Neuronal stem cell (in vitro differentiated cells): ENCODE measurements around the gene KRT31.

Experiments used
- DNase-seq: peaks from one replicate; pipeline ENCODE4 v3.0.0-alpha.2; 2013; ENCODE audit warnings: low spot score
- H2AFZ ChIP-seq: one replicate; pipeline ENCODE4 v1.6.1; 2013; ENCODE audit warnings: mild to moderate bottlenecking, low read length, inconsistent platforms
- H2AK5ac ChIP-seq: 2 replicates; pipeline ENCODE4 v1.6.1; 2013; ENCODE audit warnings: low read depth, mild to moderate bottlenecking, inconsistent platforms, low read length, moderate library complexity, mixed read lengths
- H2BK120ac ChIP-seq: 2 replicates; pipeline ENCODE4 v1.6.1; 2013; ENCODE audit warnings: low read depth, mild to moderate bottlenecking, inconsistent platforms, low read length, moderate library complexity, mixed read lengths
- H2BK12ac ChIP-seq: one replicate; pipeline ENCODE4 v1.6.1; 2013; ENCODE audit warnings: low read length, inconsistent platforms
- H2BK15ac ChIP-seq: 2 replicates; pipeline ENCODE4 v1.6.1; 2013; ENCODE audit warnings: mild to moderate bottlenecking, low read length, inconsistent platforms, mixed read lengths
- H2BK5ac ChIP-seq: one replicate; pipeline ENCODE4 v1.6.1; 2013; ENCODE audit warnings: inconsistent platforms, mild to moderate bottlenecking, low read length, moderate library complexity
- H3K14ac ChIP-seq: one replicate; pipeline ENCODE4 v1.6.1; 2013; ENCODE audit warnings: low read length, inconsistent platforms
- H3K18ac ChIP-seq: 2 replicates; pipeline ENCODE4 v1.6.1; 2013; ENCODE audit warnings: low read length, inconsistent platforms
- H3K23ac ChIP-seq: 2 replicates; pipeline ENCODE4 v1.6.1; 2013; ENCODE audit warnings: low read depth, mild to moderate bottlenecking, mixed read lengths, low read length, inconsistent platforms; ENCODE audit not compliant: poor library complexity
- H3K27ac ChIP-seq: replicated peaks from 3 replicates; pipeline ENCODE4 v1.5.1; 2013; ENCODE audit warnings: low read length, inconsistent platforms
- H3K27me3 ChIP-seq, 3 experiments: 2 replicates each; pipeline ENCODE4 v1.6.1; 2013; ENCODE audit warnings: low read length in 3 of 3, mild to moderate bottlenecking in 2 of 3, inconsistent platforms in 1 of 3, low read depth in 1 of 3, mixed read lengths in 1 of 3, moderate library complexity in 1 of 3; ENCODE audit not compliant: control insufficient read depth in 3 of 3, insufficient read depth in 3 of 3
- H3K36me3 ChIP-seq, 2 donors: replicated peaks in 1 of 2; 2 replicates each; pipeline ENCODE4 v1.6.1; 2013; ENCODE audit warnings: low read length in 2 of 2; ENCODE audit not compliant: control insufficient read depth in 2 of 2, insufficient read depth in 2 of 2
- H3K4ac ChIP-seq: 2 replicates; pipeline ENCODE4 v1.6.1; 2013; ENCODE audit warnings: inconsistent platforms, mild to moderate bottlenecking, low read length, moderate library complexity
- H3K4me1 ChIP-seq, 2 donors: 1 replicate in 1 of 2; 2 replicates in 1 of 2; pipeline ENCODE4 v1.6.1; 2013; ENCODE audit warnings: low read length in 2 of 2, low read depth in 1 of 2; ENCODE audit not compliant: control insufficient read depth in 2 of 2, insufficient read depth in 1 of 2
- H3K4me2 ChIP-seq: one replicate; pipeline ENCODE4 v1.6.1; 2013; ENCODE audit warnings: mild to moderate bottlenecking, low read length, inconsistent platforms; ENCODE audit not compliant: insufficient read depth, poor library complexity, severe bottlenecking
- H3K4me3 ChIP-seq, 2 donors: 2 replicates each; pipeline ENCODE4 v1.5.1; 2013; ENCODE audit warnings: low read length in 2 of 2, mild to moderate bottlenecking in 2 of 2, inconsistent platforms in 1 of 2, moderate library complexity in 1 of 2
- H3K79me1 ChIP-seq: one replicate; pipeline ENCODE4 v1.6.1; 2013; ENCODE audit warnings: low read depth, mild to moderate bottlenecking, inconsistent platforms, low read length, moderate library complexity
- H3K9ac ChIP-seq: one replicate; pipeline ENCODE4 v1.6.1; 2013; ENCODE audit warnings: mild to moderate bottlenecking, low read depth, low read length, inconsistent platforms; ENCODE audit not compliant: poor library complexity
- H3K9me3 ChIP-seq, 2 donors: replicated peaks in 1 of 2; 2 replicates each; pipeline versions ENCODE3 to v1.6.1; 2013; ENCODE audit warnings: low read length in 2 of 2, mild to moderate bottlenecking in 2 of 2, inconsistent platforms in 1 of 2, low read depth in 1 of 2, mixed read lengths in 1 of 2, moderate library complexity in 1 of 2; ENCODE audit not compliant: control insufficient read depth in 2 of 2, insufficient read depth in 1 of 2
- H4K8ac ChIP-seq: one replicate; pipeline ENCODE4 v1.6.1; 2013; ENCODE audit warnings: low read depth, mild to moderate bottlenecking, inconsistent platforms, low read length, moderate library complexity
- H4K91ac ChIP-seq: one replicate; pipeline ENCODE4 v1.6.1; 2013; ENCODE audit warnings: low read length, low read depth, mild to moderate bottlenecking, inconsistent platforms; ENCODE audit not compliant: poor library complexity
- WGBS, 2 donors: extraction: QIAGEN DNeasy Blood & Tissue Kit; methylation state at CpG; one replicate each; pipeline ENCODE4 v1.1.7; 2013; ENCODE audit warnings: missing lambda C conversion rate in 2 of 2, mixed read lengths in 1 of 2; ENCODE audit not compliant: insufficient read length in 2 of 2, insufficient replicate concordance in 1 of 2; ENCODE audit errors: extremely low coverage in 2 of 2; 5-methylcytosine and 5-hydroxymethylcytosine counted together

The KRT31 gene

GRCh38 chr17:41419716-41420115 is 22.3 kb upstream of the KRT31 start:
- H3K4me3 ChIP-seq = no peak overlapping the region
- H3K23ac ChIP-seq = no peak overlapping the region
- no CpG with 5 or more reads among the region's 4 CpGs for WGBS, 2 donors
- H2AK5ac ChIP-seq = no peak overlapping the region
- H3K9ac ChIP-seq = no peak overlapping the region
- DNase-seq = no peak
- H2BK12ac ChIP-seq = no peak overlapping the region
- no peaks in the 10 kb centered on the region for H3K4me1 ChIP-seq
- H4K91ac ChIP-seq = no peak overlapping the region
- no peak overlapping the region for H2AFZ ChIP-seq
- no peak overlapping the region for H3K27ac ChIP-seq
- H3K36me3 ChIP-seq = no peaks in the 10 kb centered on the region
- H2BK15ac ChIP-seq = no peak overlapping the region
- H3K79me1 ChIP-seq = no peaks in the 10 kb centered on the region
- H3K4ac ChIP-seq = no peak overlapping the region
- no peak overlapping the region for H4K8ac ChIP-seq
- H2BK120ac ChIP-seq = no peak overlapping the region
- no peak overlapping the region for H3K14ac ChIP-seq
- peaks cover 0 to 5% (median 0%) of the 10 kb centered on the region in 3 experiments for H3K27me3 ChIP-seq
- H3K4me2 ChIP-seq = no peak overlapping the region
- no peak overlapping the region for H3K18ac ChIP-seq
- no peaks in the 10 kb centered on the region for H3K9me3 ChIP-seq
- H2BK5ac ChIP-seq = no peak overlapping the region

GRCh38 chr17:41418116-41418860 is 20.9 kb upstream of the KRT31 start:
- H3K9me3 ChIP-seq = no peaks in the 10 kb centered on the region
- peaks cover 0 to 3% of the 10 kb centered on the region in 2 donors for H3K4me1 ChIP-seq
- H3K4ac ChIP-seq = no peak overlapping the region
- H4K8ac ChIP-seq = peak overlapping the region; percentile 74
- no peak overlapping the region for H2AFZ ChIP-seq
- no CpG with 5 or more reads among the region's 7 CpGs for WGBS, 2 donors
- no peak overlapping the region for H3K4me3 ChIP-seq
- H3K23ac ChIP-seq = no peak overlapping the region
- no peak overlapping the region for H3K14ac ChIP-seq
- H4K91ac ChIP-seq = no peak overlapping the region
- H3K27me3 ChIP-seq = peaks cover 0 to 5% (median 0%) of the 10 kb centered on the region in 3 experiments
- no peak overlapping the region for H3K27ac ChIP-seq
- H3K18ac ChIP-seq = no peak overlapping the region
- H2BK12ac ChIP-seq = no peak overlapping the region
- no peak overlapping the region for H3K4me2 ChIP-seq
- no peak overlapping the region for H2AK5ac ChIP-seq
- no peaks in the 10 kb centered on the region for H3K36me3 ChIP-seq
- no peak overlapping the region for H3K9ac ChIP-seq
- no peak overlapping the region for H2BK120ac ChIP-seq
- no peak overlapping the region for H2BK15ac ChIP-seq
- H3K79me1 ChIP-seq = no peaks in the 10 kb centered on the region
- DNase-seq = no peak
- no peak overlapping the region for H2BK5ac ChIP-seq

GRCh38 chr17:41417576-41418015 is 20.2 kb upstream of the KRT31 start:
- H3K4me1 ChIP-seq = peaks cover 0 to 3% of the 10 kb centered on the region in 2 donors
- no peak overlapping the region for H2BK120ac ChIP-seq
- H3K36me3 ChIP-seq = no peaks in the 10 kb centered on the region
- no peak overlapping the region for H2BK15ac ChIP-seq
- H2AK5ac ChIP-seq = no peak overlapping the region
- no peak overlapping the region for H3K27ac ChIP-seq
- H3K27me3 ChIP-seq = peaks cover 0 to 5% (median 0%) of the 10 kb centered on the region in 3 experiments
- H2BK5ac ChIP-seq = no peak overlapping the region
- H3K79me1 ChIP-seq = no peaks in the 10 kb centered on the region
- H3K4me3 ChIP-seq = no peak overlapping the region
- no peak overlapping the region for H2BK12ac ChIP-seq
- H3K18ac ChIP-seq = no peak overlapping the region
- no peak overlapping the region for H4K91ac ChIP-seq
- H3K4ac ChIP-seq = no peak overlapping the region
- no peak overlapping the region for H3K14ac ChIP-seq
- H4K8ac ChIP-seq = no peak overlapping the region
- no peak for DNase-seq
- no peaks in the 10 kb centered on the region for H3K9me3 ChIP-seq
- no peak overlapping the region for H3K23ac ChIP-seq
- H2AFZ ChIP-seq = no peak overlapping the region
- no CpG with 5 or more reads among the region's 4 CpGs for WGBS, 2 donors
- peak overlapping the region; percentile 9 for H3K9ac ChIP-seq
- H3K4me2 ChIP-seq = no peak overlapping the region

- Histone ChIP-seq H3K23ac (no peak overlapping the region), H2BK12ac (no peak overlapping the region), H3K18ac (no peak overlapping the region), H2AK5ac (no peak overlapping the region), H2AFZ (no peak overlapping the region), H3K4me1 (peaks cover 0 to 3% of the 10 kb centered on the region in 2 donors), H3K14ac (no peak overlapping the region), H2BK120ac (no peak overlapping the region), H4K91ac (no peak overlapping the region), H2BK15ac (no peak overlapping the region), H2BK5ac (no peak overlapping the region), H3K27ac (no peak overlapping the region), H3K9ac (no peak overlapping the region), H3K4me2 (no peak overlapping the region), H3K27me3 (peaks cover 0 to 5% (median 0%) of the 10 kb centered on the region in 3 experiments), H3K36me3 (no peaks in the 10 kb centered on the region), H3K4me3 (no peak overlapping the region), H3K79me1 (no peaks in the 10 kb centered on the region), H3K9me3 (no peaks in the 10 kb centered on the region), H4K8ac (no peak overlapping the region), H3K4ac (no peak overlapping the region)
- no peak for DNase-seq
- no CpG with 5 or more reads among the region's 6 CpGs for WGBS, 2 donors
Observed at GRCh38 chr17:41417127-41417526, 19.7 kb upstream of the KRT31 start.
